ENCODE measurements around the gene DMRTB1.

The DMRTB1 gene

DNA sequence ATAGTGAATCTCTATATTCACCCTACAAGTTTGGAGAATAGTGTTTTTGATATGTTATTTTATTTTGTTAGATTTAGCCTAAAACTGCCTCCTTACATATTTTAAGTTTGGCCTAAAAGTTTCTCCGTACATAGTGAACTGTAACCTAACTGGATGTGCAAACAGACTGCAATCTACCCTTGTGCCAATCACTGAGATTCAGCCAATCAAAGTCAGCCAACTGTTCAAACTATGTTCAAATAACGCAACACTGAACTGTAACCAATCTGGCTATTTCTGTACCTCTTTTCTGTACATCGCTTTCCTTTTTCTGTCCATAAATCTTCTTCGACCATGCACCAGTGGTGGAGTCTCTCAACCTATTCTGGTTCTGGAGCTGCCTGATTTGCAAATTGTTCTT is 11.8 kb upstream of the DMRTB1 start:
- TF ChIP-seq, protein P1, sequence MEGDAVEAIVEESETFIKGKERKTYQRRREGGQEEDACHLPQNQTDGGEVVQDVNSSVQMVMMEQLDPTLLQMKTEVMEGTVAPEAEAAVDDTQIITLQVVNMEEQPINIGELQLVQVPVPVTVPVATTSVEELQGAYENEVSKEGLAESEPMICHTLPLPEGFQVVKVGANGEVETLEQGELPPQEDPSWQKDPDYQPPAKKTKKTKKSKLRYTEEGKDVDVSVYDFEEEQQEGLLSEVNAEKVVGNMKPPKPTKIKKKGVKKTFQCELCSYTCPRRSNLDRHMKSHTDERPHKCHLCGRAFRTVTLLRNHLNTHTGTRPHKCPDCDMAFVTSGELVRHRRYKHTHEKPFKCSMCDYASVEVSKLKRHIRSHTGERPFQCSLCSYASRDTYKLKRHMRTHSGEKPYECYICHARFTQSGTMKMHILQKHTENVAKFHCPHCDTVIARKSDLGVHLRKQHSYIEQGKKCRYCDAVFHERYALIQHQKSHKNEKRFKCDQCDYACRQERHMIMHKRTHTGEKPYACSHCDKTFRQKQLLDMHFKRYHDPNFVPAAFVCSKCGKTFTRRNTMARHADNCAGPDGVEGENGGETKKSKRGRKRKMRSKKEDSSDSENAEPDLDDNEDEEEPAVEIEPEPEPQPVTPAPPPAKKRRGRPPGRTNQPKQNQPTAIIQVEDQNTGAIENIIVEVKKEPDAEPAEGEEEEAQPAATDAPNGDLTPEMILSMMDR (conservative IDR thresholded peaks at IDR 0.05; ENCODE audit: low read length) = no peak
- no peak for DNase-seq (ENCODE audit: low read depth)

GRCh38 chr1:53448241-53448841 is 10.9 kb upstream of the DMRTB1 start:
- H3K4me3 ChIP-seq (ENCODE audit: low read length) = no peak overlapping the region
- TF ChIP-seq, protein P1 (conservative IDR thresholded peaks at IDR 0.05; ENCODE audit: low read length) = no peak
- DNase-seq (ENCODE audit: low read depth) = peak; percentile 24

More for the DNA sequence above, 11.8 kb upstream of the DMRTB1 start:
- H3K4me3 ChIP-seq (ENCODE audit: low read length) = no peak overlapping the region

DNA sequence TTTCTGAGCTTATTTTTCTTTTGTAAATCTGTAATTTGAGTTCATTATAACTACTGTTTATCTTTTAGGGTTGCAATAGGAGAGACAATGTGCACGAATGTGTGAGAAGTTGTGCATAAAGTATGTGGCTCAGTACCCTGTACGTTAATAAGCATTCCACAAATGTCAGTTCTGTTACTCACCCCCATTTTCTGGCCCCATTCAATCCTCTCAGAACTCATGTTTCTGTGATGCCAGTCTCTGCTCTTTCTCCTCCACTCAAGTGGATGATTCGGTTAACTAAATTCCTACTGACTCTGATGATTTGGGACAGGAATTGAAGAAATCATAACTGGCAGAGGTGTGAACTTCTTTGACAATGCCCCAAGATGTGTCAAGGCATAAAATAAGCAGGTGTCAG is 10.2 kb upstream of the DMRTB1 start:
- TF ChIP-seq, protein P1 (conservative IDR thresholded peaks at IDR 0.05; ENCODE audit: low read length) = no peak
- DNase-seq (ENCODE audit: low read depth) = peak; percentile 93
- H3K4me3 ChIP-seq (ENCODE audit: low read length) = no peak overlapping the region

- TF ChIP-seq, protein P1 (conservative IDR thresholded peaks at IDR 0.05; ENCODE audit: low read length) = no peak
- no peak overlapping the region for H3K4me3 ChIP-seq (ENCODE audit: low read length)
- DNase-seq (ENCODE audit: low read depth) = no peak
These were observed 9.5 kb upstream of the DMRTB1 start for GRCh38 chr1:53449693-53450092.

- H3K4me3 ChIP-seq (ENCODE audit: low read length) = no peak overlapping the region
- no peak for DNase-seq (ENCODE audit: low read depth)
These were observed 9.0 kb upstream of the DMRTB1 start for GRCh38 chr1:53450225-53450624.

GRCh38 chr1:53454019-53454418 is 5.2 kb upstream of the DMRTB1 start:
- no peak for DNase-seq (ENCODE audit: low read depth)
- no peak overlapping the region for H3K4me3 ChIP-seq (ENCODE audit: low read length)
- TF ChIP-seq, protein P1 (conservative IDR thresholded peaks at IDR 0.05; ENCODE audit: low read length) = no peak

More at GRCh38 chr1:53450225-53450624, 9.0 kb upstream of the DMRTB1 start:
- TF ChIP-seq, protein P1 (conservative IDR thresholded peaks at IDR 0.05; ENCODE audit: low read length) = peak; percentile 26; the same call in 1 of the 2 replicates

DNA sequence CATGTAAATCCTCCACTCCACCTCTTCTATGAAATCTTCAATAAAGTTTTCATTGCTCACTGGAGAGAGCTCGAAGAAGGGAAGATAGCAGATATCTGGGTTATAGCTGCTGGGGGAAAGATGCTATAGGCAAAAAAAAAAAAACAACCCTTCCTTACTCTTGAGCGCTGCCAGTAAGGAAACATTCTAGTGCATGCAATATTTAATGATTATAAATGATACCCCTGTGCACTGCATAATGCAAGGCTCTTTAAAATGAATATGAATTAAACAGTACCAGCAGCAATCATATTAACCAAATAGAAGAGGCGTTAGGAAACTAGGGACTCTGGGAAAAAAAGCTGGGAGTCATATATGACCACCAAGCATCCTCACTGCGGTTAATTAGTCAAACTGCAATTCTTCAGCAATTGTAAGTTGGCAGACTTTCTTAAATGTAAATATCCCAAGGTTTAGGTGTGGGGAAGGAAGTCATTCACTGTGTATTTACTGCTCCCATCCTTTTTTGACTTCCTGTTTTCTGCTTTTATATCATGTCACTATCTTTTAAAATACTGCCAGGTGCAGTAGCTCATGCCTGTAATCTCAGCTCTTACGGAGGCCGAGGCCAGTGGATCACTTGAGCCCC is 3.7 kb upstream of the DMRTB1 start:
- TF ChIP-seq, protein P1 (conservative IDR thresholded peaks at IDR 0.05; ENCODE audit: low read length) = no peak
- no peak for DNase-seq (ENCODE audit: low read depth)
- H3K4me3 ChIP-seq (ENCODE audit: low read length) = no peak overlapping the region

Measured in AG10803 (cell line).